HCT116 (cell line): ENCODE data around the gene YWHAQ. TPM values are rescaled to one million over a fixed set of nuclear protein-coding genes. Genes with fewer than 3 reads are reported as not detected.

Source experiments
- ATAC-seq: fragments of 200-7000 bp; cut with Tn5 transposase; 2 replicates; pipeline ENCODE4 v1.9.1; 2020; ENCODE audit warnings: mild to moderate bottlenecking, moderate library complexity
- BruUV-seq: library from RNA; stranded (reverse); fragments of 400-500 nt; replicated peaks from 2 replicates; lab custom pipeline; 2021; lab: Mats Ljungman, UMichigan
- CTCF ChIA-PET: fragments of 300-600 bp; sonication (Branson Sonifier 250); formaldehyde crosslinking; loops from one replicate; lab custom pipeline; 2021; ENCODE audit warnings: antibody characterized with exemption; lab: Charles Lee
- POLR2A ChIA-PET: fragments of 300-600, 350-600 bp; sonication (Branson Sonifier 250); formaldehyde crosslinking; loops from one replicate; lab custom pipeline; 2021; ENCODE audit warnings: antibody characterized with exemption; lab: Charles Lee
- RAD21 ChIA-PET, 2 experiments: fragments of 300-600 bp; sonication (Branson Sonifier 250); formaldehyde crosslinking; loops; one replicate each; lab custom pipeline; 2023; ENCODE audit warnings: low total read pairs in 2 of 2; ENCODE audit not compliant: uncharacterized antibody in 2 of 2, unreplicated experiment in 2 of 2, low non-redundant PET in 1 of 2; lab: Charles Lee
- DNase-seq: peaks from one replicate; pipeline ENCODE4 v3.0.0-alpha.2; 2010; ENCODE audit warnings: low read depth, low spot score
- H2AFZ ChIP-seq: fragments of 200-600 bp; shearing (Covaris generic), sonication (generic); 2 replicates; pipeline ENCODE4 v1.6.1; 2017; ENCODE audit warnings: low read depth, mixed run types, mixed read lengths, antibody characterized with exemption, low read length; ENCODE audit not compliant: poor library complexity, severe bottlenecking
- H3K27ac ChIP-seq: 2 replicates; pipeline ENCODE4 v1.5.1; 2012; ENCODE audit warnings: low read depth, low read length
- H3K27me3 ChIP-seq: fragments of 200-600 bp; sonication (generic); 2 replicates; pipeline ENCODE4 v1.6.1; 2016; ENCODE audit warnings: mixed run types, low read length, mixed read lengths; ENCODE audit not compliant: insufficient read depth
- H3K36me3 ChIP-seq, 2 experiments: fragments of 200-500 bp in 1 of 2; fragments of 200-600 bp in 1 of 2; sonication (Bioruptor generic) in 1 of 2; sonication (generic) in 1 of 2; 2 replicates each; pipeline versions ENCODE4 v1.5.1 to v1.6.1; 2014 to 2016; ENCODE audit warnings: low read length in 2 of 2, inconsistent platforms in 1 of 2, mixed read lengths in 1 of 2, mixed run types in 1 of 2; ENCODE audit not compliant: insufficient read depth in 2 of 2, control insufficient read depth in 1 of 2
- H3K4me1 ChIP-seq, 2 experiments: fragments of 200-600 bp in 1 of 2; sonication (generic) in 1 of 2; 2 replicates each; pipeline versions ENCODE4 v1.5.1 to v1.6.1; 2012 to 2017; ENCODE audit warnings: low read length in 2 of 2, inconsistent platforms in 1 of 2, mild to moderate bottlenecking in 1 of 2, mixed read lengths in 1 of 2, mixed run types in 1 of 2, moderate library complexity in 1 of 2; ENCODE audit not compliant: insufficient read depth in 2 of 2, control insufficient read depth in 1 of 2
- H3K4me2 ChIP-seq: fragments of 200-600 bp; sonication (generic); 2 replicates; pipeline ENCODE4 v1.6.1; 2017; ENCODE audit warnings: mixed run types, low read length, mixed read lengths
- H3K4me3 ChIP-seq, 2 experiments: fragments of 200-600 bp in 1 of 2; sonication (generic) in 1 of 2; replicated peaks in 1 of 2; 2 replicates each; pipeline ENCODE4 v1.5.1; 2011 to 2016; ENCODE audit warnings: low read length in 2 of 2, control low read depth in 1 of 2, low read depth in 1 of 2, mild to moderate bottlenecking in 1 of 2, mixed read lengths in 1 of 2, mixed run types in 1 of 2
- H3K79me2 ChIP-seq: fragments of 200-600 bp; sonication (generic); 2 replicates; pipeline ENCODE4 v1.6.1; 2017; ENCODE audit warnings: mild to moderate bottlenecking, mixed run types, low read length, moderate library complexity, mixed read lengths; ENCODE audit not compliant: insufficient read depth
- H3K9ac ChIP-seq: fragments of 200-600 bp; sonication (generic); 2 replicates; pipeline ENCODE4 v1.6.1; 2016; ENCODE audit warnings: low read length, mixed read lengths
- H3K9me2 ChIP-seq: fragments of 200-600 bp; sonication (generic), shearing (Covaris generic); 2 replicates; pipeline ENCODE4 v1.6.1; 2017; ENCODE audit warnings: mixed run types, mild to moderate bottlenecking, moderate library complexity; ENCODE audit not compliant: insufficient read depth
- H3K9me3 ChIP-seq, 2 experiments: fragments of 200-500 bp in 1 of 2; fragments of 200-600 bp in 1 of 2; sonication (Bioruptor generic) in 1 of 2; sonication (generic) in 1 of 2; 2 replicates each; pipeline ENCODE4 v1.6.1; 2014 to 2017; ENCODE audit warnings: low read length in 2 of 2, mixed read lengths in 2 of 2, inconsistent platforms in 1 of 2, low read depth in 1 of 2, mild to moderate bottlenecking in 1 of 2, mixed run types in 1 of 2, moderate library complexity in 1 of 2; ENCODE audit not compliant: control insufficient read depth in 1 of 2, insufficient read depth in 1 of 2
- H4K20me1 ChIP-seq: fragments of 200-600 bp; sonication (generic), shearing (Covaris generic); 2 replicates; pipeline ENCODE4 v1.6.1; 2017; ENCODE audit warnings: mixed run types, mild to moderate bottlenecking, moderate library complexity; ENCODE audit not compliant: insufficient read depth
- CEBPB ChIP-seq: IDR thresholded peaks from 2 replicates; pipeline ENCODE4 v1.6.1; 2012; ENCODE audit warnings: low read depth
- FOSL1 ChIP-seq: IDR thresholded peaks from 2 replicates; pipeline ENCODE4 v1.6.1; 2012; ENCODE audit warnings: low read depth
- POLR2A ChIP-seq: IDR thresholded peaks from 2 replicates; pipeline ENCODE4 v1.7.0; 2011; ENCODE audit warnings: borderline replicate concordance; ENCODE audit not compliant: insufficient read depth, insufficient read length; ENCODE audit errors: extremely low read depth
- POLR2AphosphoS5 ChIP-seq: IDR thresholded peaks from 2 replicates; pipeline ENCODE4 v1.6.1; 2011; ENCODE audit warnings: mild to moderate bottlenecking, low read depth, low read length, moderate library complexity
- RAD21 ChIP-seq: IDR thresholded peaks from 2 replicates; pipeline ENCODE4 v1.6.1; 2012; ENCODE audit warnings: low read depth, mild to moderate bottlenecking
- SIN3A ChIP-seq: IDR thresholded peaks from 2 replicates; pipeline ENCODE4 v1.6.1; 2012; ENCODE audit warnings: low read depth
- SRF ChIP-seq: IDR thresholded peaks from 2 replicates; pipeline ENCODE4 v1.6.1; 2012; ENCODE audit warnings: low read depth
- TCF7L2 ChIP-seq: IDR thresholded peaks from 2 replicates; pipeline ENCODE4 v1.7.0; 2011; ENCODE audit warnings: borderline replicate concordance, inconsistent platforms; ENCODE audit not compliant: insufficient read depth, insufficient read length; ENCODE audit errors: extremely low read depth
- YY1 ChIP-seq: IDR thresholded peaks from 2 replicates; pipeline ENCODE4 v1.6.1; 2011; ENCODE audit warnings: low read length, low read depth, moderate library complexity, mild to moderate bottlenecking; ENCODE audit not compliant: insufficient replicate concordance; ENCODE audit errors: extremely low read depth
- intact Hi-C: fragments of 100-400 bp; cut with micrococcal nuclease; formaldehyde crosslinking; loops from 2 replicates; pipeline ENCODE4 v1.10.0; 2022
- total RNA-seq: library from RNA; stranded (reverse); gene quantifications from one replicate; pipeline ENCODE4 v1.2.1, GENCODE V29; 2021; ENCODE audit not compliant: unreplicated experiment
- TF ChIP-seq, protein P1 (sequence below), 3 experiments: fragments of 200-600 bp in 1 of 3; sonication (generic) in 1 of 3; IDR thresholded peaks in 2 of 3; conservative IDR thresholded peaks in 1 of 3; 2 replicates each; pipeline ENCODE4 v1.5.1; 2012 to 2017; ENCODE audit warnings: low read depth in 2 of 3, low read length in 2 of 3, antibody characterized with exemption in 1 of 3, borderline replicate concordance in 1 of 3, control low read depth in 1 of 3, mild to moderate bottlenecking in 1 of 3, mixed read lengths in 1 of 3, mixed run types in 1 of 3, moderate library complexity in 1 of 3; ENCODE audit not compliant: insufficient read depth in 1 of 3
- TF ChIP-seq, protein P2 (sequence below): IDR thresholded peaks from 2 replicates; pipeline ENCODE4 v1.6.1; 2012

Gene YWHAQ
- total RNA-seq, 1 experiment from 2014 or later, result 365 TPM

DNA sequence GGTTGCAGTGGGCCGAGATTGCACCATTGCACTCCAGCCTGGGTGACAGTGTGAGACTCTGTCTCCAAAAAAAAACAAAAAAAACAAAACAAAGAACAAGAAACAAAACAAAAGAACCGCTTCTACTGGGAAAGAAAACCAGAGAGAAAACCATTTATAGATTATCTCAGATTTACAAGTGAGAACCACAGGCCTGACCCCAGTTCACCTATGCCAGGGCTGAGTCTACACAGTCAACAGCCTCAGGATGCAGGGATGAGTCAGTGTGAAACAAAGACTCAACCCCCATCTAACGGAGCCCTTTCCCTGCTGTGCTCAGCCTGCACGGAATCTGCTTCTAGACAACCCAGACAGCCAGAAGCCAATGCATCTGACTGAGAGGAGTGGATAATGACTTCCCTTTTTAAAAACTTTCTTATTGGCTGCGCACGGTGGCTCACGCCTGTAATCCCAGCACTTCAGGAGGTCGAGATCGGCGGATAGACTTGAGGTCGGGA, 25.5 kb upstream of the YWHAQ start:
- peaks cover 0 to 7% of the 10 kb centered on the region in 2 experiments; a peak in 1 of 4 replicates for H3K4me1 ChIP-seq
- H3K4me3 ChIP-seq, result no peak overlapping the region
- peak; percentile 67; the same call in 1 of the 2 replicates for ATAC-seq
- RAD21 ChIA-PET, result no interaction called here
- no peaks in the 10 kb centered on the region for H3K79me2 ChIP-seq
- no peak overlapping the region for H2AFZ ChIP-seq
- intact Hi-C loops, result no loop called here
- BruUV-seq, result no TSS peak
- H3K36me3 ChIP-seq, result no peaks in the 10 kb centered on the region
- H3K9me3 ChIP-seq, result no peaks in the 10 kb centered on the region
- no peak overlapping the region for H3K4me2 ChIP-seq
- no peak for TF ChIP-seq SIN3A
- TF ChIP-seq, protein P1, sequence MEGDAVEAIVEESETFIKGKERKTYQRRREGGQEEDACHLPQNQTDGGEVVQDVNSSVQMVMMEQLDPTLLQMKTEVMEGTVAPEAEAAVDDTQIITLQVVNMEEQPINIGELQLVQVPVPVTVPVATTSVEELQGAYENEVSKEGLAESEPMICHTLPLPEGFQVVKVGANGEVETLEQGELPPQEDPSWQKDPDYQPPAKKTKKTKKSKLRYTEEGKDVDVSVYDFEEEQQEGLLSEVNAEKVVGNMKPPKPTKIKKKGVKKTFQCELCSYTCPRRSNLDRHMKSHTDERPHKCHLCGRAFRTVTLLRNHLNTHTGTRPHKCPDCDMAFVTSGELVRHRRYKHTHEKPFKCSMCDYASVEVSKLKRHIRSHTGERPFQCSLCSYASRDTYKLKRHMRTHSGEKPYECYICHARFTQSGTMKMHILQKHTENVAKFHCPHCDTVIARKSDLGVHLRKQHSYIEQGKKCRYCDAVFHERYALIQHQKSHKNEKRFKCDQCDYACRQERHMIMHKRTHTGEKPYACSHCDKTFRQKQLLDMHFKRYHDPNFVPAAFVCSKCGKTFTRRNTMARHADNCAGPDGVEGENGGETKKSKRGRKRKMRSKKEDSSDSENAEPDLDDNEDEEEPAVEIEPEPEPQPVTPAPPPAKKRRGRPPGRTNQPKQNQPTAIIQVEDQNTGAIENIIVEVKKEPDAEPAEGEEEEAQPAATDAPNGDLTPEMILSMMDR (IDR thresholded peaks at IDR 0.05 in 2 of 3, conservative IDR thresholded peaks at IDR 0.05 in 1 of 3; ENCODE audit: borderline replicate concordance in 1 of 3, insufficient read depth in 1 of 3, low read depth in 2 of 3, low read length in 2 of 3), result no peak
- TF ChIP-seq FOSL1, result no peak
- no peak for TF ChIP-seq CEBPB
- TF ChIP-seq YY1, result no peak
- TF ChIP-seq, protein P2, sequence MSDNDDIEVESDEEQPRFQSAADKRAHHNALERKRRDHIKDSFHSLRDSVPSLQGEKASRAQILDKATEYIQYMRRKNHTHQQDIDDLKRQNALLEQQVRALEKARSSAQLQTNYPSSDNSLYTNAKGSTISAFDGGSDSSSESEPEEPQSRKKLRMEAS, result no peak
- TF ChIP-seq RAD21, result no peak
- TF ChIP-seq TCF7L2, result no peak
- no peak for TF ChIP-seq POLR2A
- no peak for TF ChIP-seq POLR2AphosphoS5
- no peak for TF ChIP-seq SRF
- TF ChIP-seq, all 23 proteins: peak for 0
- no peak overlapping the region for H3K9ac ChIP-seq
- CTCF ChIA-PET, result no interaction called here
- POLR2A ChIA-PET, result no interaction called here
- H3K27ac ChIP-seq, result no peak overlapping the region
- H3K27me3 ChIP-seq, result peaks cover 3% of the 10 kb centered on the region; the same call in 1 of the 2 replicates
- no peak for DNase-seq
- no peaks in the 10 kb centered on the region for H3K9me2 ChIP-seq
- H4K20me1 ChIP-seq, result no peaks in the 10 kb centered on the region
